Hepatocyte (in vitro differentiated cells): ENCODE data around the gene TRAF5. TPM values are rescaled to one million over a fixed set of nuclear protein-coding genes. Genes with fewer than 3 reads are reported as not detected.
"Not testable (repeated sequence)": the region's sequence is repeated elsewhere in the genome, so short reads cannot be mapped to it uniquely, and the experiment has no call there.

Experiments used
- DNase-seq: peaks from one replicate; pipeline ENCODE4 v3.0.0-alpha.2; 2016; ENCODE audit warnings: low spot score
- H2AFZ ChIP-seq: fragments of 200-600 bp; sonication (generic); 2 replicates; pipeline ENCODE4 v1.6.0; 2016; ENCODE audit warnings: antibody characterized with exemption, mild to moderate bottlenecking
- H3K27ac ChIP-seq: fragments of 200-600 bp; sonication (generic); 2 replicates; pipeline ENCODE4 v1.5.1; 2016; ENCODE audit warnings: mild to moderate bottlenecking
- H3K27me3 ChIP-seq: fragments of 200-600 bp; sonication (generic); 2 replicates; pipeline ENCODE4 v1.6.1; 2016
- H3K36me3 ChIP-seq: fragments of 200-600 bp; sonication (generic); replicated peaks from 2 replicates; pipeline ENCODE4 v1.5.1; 2016; ENCODE audit warnings: low read depth; ENCODE audit not compliant: insufficient read depth
- H3K4me1 ChIP-seq: fragments of 200-600 bp; sonication (generic); 2 replicates; pipeline ENCODE4 v1.5.1; 2016; ENCODE audit warnings: mild to moderate bottlenecking, moderate library complexity; ENCODE audit not compliant: insufficient read depth
- H3K4me2 ChIP-seq: fragments of 200-600 bp; sonication (generic); 2 replicates; pipeline ENCODE4 v1.6.0; 2016
- H3K4me3 ChIP-seq: fragments of 200-600 bp; sonication (generic); 2 replicates; pipeline ENCODE4 v1.5.1; 2016; ENCODE audit warnings: mild to moderate bottlenecking
- H3K79me2 ChIP-seq: fragments of 200-600 bp; sonication (generic); 2 replicates; pipeline ENCODE4 v1.6.0; 2017; ENCODE audit warnings: mild to moderate bottlenecking
- H3K9me2 ChIP-seq: fragments of 200-600 bp; sonication (generic); replicated peaks from 2 replicates; pipeline ENCODE4 v1.6.0; 2017; ENCODE audit warnings: mild to moderate bottlenecking; ENCODE audit not compliant: insufficient read depth
- H3K9me3 ChIP-seq: fragments of 200-600 bp; sonication (generic); 2 replicates; pipeline ENCODE4 v1.5.1; 2016; ENCODE audit warnings: low read depth, mild to moderate bottlenecking
- H4K20me1 ChIP-seq: fragments of 200-600 bp; sonication (generic); 2 replicates; pipeline ENCODE4 v1.6.0; 2016; ENCODE audit warnings: mild to moderate bottlenecking; ENCODE audit not compliant: insufficient read depth, poor library complexity, severe bottlenecking
- EZH2 ChIP-seq: fragments of 200-600 bp; sonication (generic); IDR thresholded peaks from 2 replicates; pipeline ENCODE4 v1.6.1; 2016; ENCODE audit warnings: antibody characterized with exemption, mild to moderate bottlenecking, borderline replicate concordance
- EZH2phosphoT487 ChIP-seq: fragments of 200-600 bp; sonication (generic); IDR thresholded peaks from one replicate; pipeline ENCODE4 v1.6.1; 2018; ENCODE audit warnings: antibody characterized with exemption, mild to moderate bottlenecking, low read depth, moderate library complexity; ENCODE audit not compliant: unreplicated experiment, severe bottlenecking
- WGBS: methylation state at CpG from one replicate; pipeline ENCODE4 v1.1.6; 2016; ENCODE audit warnings: low lambda C conversion rate; ENCODE audit errors: missing lambda C conversion rate; 5-methylcytosine and 5-hydroxymethylcytosine counted together
- polyA plus RNA-seq: library from polyadenylated mRNA; unstranded; fragments of >200 nt; fragmentation: Nextera tagmentation; extraction: Ambion mirVana; gene quantifications from 2 replicates; pipeline ENCODE4 v1.2.1, GENCODE V29; 2016
- total RNA-seq: library from RNA; depleted of rRNA; stranded (reverse); fragments of >200 nt; gene quantifications from 2 replicates; pipeline ENCODE4 v1.2.3, GENCODE V29; 2014
- TF ChIP-seq, protein P1 (sequence below): fragments of 200-600 bp; sonication (generic); IDR thresholded peaks from 2 replicates; pipeline ENCODE4 v1.5.1; 2016; ENCODE audit warnings: antibody characterized with exemption, mild to moderate bottlenecking; ENCODE audit not compliant: poor library complexity

The TRAF5 gene
- total and polyA plus RNA-seq, 2 experiments from 2014 or later, result 3.9 to 8.8 TPM

DNA sequence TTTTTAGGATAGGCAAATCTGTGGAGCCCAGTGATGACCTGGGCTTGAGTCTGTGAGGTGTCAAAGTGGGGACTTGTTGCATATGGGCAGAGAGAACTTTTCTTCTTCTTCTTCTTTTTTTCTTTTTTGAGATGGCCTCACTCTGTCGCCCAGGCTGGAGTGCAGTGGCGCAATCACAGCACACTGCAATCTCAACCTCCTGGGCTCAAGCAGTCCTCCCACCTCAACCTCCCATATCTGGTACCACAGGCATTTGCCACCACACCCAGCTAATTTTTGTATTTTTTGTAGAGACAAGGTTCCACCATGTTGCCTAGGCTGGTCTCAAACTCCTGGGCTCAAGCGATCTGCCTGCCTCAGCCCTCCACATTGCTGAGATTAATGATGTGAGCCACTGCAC, 85.0 kb downstream of the TRAF5 start:
- Histone ChIP-seq H3K9me2 (no peaks in the 10 kb centered on the region), H3K27ac (no peak overlapping the region), H3K4me2 (no peak overlapping the region), H3K9me3 (no peaks in the 10 kb centered on the region), H2AFZ (no peak overlapping the region), H3K36me3 (no peaks in the 10 kb centered on the region), H3K79me2 (no peaks in the 10 kb centered on the region), H4K20me1 (no peaks in the 10 kb centered on the region), H3K4me1 (peaks cover under 1% of the 10 kb centered on the region), H3K4me3 (no peak overlapping the region), H3K27me3 (no peaks in the 10 kb centered on the region)
- DNase-seq, result no peak
- 97% methylated on average over 3 of the region's 3 CpGs for WGBS
- TF ChIP-seq EZH2 (no peak), EZH2phosphoT487 (no peak)

DNA sequence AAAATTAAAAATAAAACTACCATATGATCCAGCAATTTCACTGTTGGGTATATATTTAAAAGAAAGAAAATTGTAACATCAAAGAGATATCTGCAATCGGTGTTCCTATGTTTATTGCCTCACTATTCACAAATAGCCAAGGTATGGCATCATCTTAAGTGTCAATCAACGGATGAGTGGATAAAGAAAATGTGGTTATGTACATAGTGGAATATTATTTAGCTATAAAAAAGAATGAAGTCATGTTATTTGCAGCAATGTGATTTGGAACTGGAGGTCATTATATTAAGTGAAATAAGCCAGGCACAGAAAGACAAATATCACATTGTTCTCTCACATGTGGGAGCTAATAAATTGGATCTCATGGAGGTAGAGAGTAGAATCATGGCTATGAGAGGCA, 89.1 kb downstream of the TRAF5 start:
- Histone ChIP-seq H3K27ac (peak overlapping the region; percentile 80), H3K9me3 (no peaks in the 10 kb centered on the region), H3K4me1 (peaks cover 6% of the 10 kb centered on the region), H3K4me3 (no peak overlapping the region), H3K9me2 (no peaks in the 10 kb centered on the region), H3K79me2 (no peaks in the 10 kb centered on the region), H4K20me1 (no peaks in the 10 kb centered on the region), H3K4me2 (peak overlapping the region; percentile 79), H2AFZ (peak overlapping the region; percentile 7), H3K27me3 (no peaks in the 10 kb centered on the region), H3K36me3 (no peaks in the 10 kb centered on the region)
- DNase-seq, result no peak
- 97% methylated on average over 2 of the region's 2 CpGs for WGBS
- TF ChIP-seq, protein P1, sequence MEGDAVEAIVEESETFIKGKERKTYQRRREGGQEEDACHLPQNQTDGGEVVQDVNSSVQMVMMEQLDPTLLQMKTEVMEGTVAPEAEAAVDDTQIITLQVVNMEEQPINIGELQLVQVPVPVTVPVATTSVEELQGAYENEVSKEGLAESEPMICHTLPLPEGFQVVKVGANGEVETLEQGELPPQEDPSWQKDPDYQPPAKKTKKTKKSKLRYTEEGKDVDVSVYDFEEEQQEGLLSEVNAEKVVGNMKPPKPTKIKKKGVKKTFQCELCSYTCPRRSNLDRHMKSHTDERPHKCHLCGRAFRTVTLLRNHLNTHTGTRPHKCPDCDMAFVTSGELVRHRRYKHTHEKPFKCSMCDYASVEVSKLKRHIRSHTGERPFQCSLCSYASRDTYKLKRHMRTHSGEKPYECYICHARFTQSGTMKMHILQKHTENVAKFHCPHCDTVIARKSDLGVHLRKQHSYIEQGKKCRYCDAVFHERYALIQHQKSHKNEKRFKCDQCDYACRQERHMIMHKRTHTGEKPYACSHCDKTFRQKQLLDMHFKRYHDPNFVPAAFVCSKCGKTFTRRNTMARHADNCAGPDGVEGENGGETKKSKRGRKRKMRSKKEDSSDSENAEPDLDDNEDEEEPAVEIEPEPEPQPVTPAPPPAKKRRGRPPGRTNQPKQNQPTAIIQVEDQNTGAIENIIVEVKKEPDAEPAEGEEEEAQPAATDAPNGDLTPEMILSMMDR, result no peak
- TF ChIP-seq EZH2phosphoT487, result no peak
- TF ChIP-seq EZH2, result no peak

DNA sequence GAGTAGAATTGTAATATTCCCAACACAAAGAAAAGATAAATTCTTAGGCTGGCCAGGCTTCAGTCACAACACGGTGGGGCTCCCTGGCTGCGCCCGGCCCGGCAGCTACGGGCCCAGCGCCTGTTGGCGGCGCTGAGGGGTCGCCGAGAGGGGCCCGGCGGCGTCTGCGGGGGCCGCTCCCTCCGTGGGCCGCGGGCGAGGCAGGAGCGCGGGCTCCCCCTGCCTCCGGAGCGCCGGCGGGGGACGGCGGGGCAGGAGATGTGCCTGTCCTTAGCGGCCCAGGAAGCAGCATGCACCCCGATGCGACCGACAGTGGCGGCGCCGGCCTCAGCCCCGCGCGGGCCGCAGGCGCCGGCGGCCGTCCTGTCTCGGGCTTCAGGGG, 89.6 kb downstream of the TRAF5 start:
- Histone ChIP-seq H3K4me2 (peak overlapping the region; percentile 79), H2AFZ (peak overlapping the region; percentile 7), H3K4me3 (peak overlapping the region; percentile 36), H3K27ac (peak overlapping the region; percentile 80)
- H3K79me2 ChIP-seq, H3K27me3 ChIP-seq, H3K36me3 ChIP-seq, H3K9me3 ChIP-seq, H3K9me2 ChIP-seq, H4K20me1 ChIP-seq, H3K4me1 ChIP-seq: not testable (repeated sequence)
- TF ChIP-seq, protein P1, result peak; percentile 14
- 19% methylated on average over 27 of the region's 43 CpGs for WGBS
- DNase-seq, result peak; percentile 56

DNA sequence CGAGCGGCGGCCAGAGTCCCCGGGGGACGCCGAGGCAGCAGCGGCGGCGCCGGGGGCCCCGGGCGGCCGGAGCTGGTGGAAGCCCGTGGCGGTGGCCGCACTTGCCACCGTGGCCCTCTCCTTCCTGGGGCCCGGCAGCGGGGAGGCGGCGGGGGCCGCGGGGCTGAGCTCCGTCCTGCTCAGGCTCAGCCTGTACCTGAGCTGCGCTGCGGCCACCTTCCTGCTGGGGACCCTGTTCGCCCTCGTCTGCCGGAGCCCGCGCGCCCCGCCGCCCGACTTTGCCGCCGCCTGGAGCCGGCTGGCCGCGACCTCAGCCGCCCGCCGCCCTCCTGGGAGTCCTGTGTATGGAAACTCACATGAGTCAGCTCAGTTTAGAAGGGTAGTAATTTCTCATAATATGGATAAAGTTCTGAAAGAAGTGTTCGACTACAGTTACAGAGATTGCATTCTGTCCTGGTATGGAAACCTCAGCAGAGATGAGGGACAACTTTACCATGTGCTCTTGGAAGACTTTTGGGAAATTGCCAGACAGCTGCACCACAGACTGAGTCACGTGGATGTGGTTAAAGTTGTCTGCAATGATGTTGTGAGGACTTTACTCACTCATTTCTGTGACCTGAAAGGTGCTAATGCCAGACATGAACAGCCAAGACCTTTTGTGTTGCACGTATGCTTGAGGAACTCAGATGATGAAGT, 90.1 kb downstream of the TRAF5 start:
- not testable (repeated sequence) for H3K4me1 ChIP-seq, H3K9me3 ChIP-seq, H3K27me3 ChIP-seq, H3K36me3 ChIP-seq, H4K20me1 ChIP-seq, H3K9me2 ChIP-seq, H3K79me2 ChIP-seq
- Histone ChIP-seq H3K4me2 (peak overlapping the region; percentile 79), H2AFZ (peak overlapping the region; percentile 76), H3K4me3 (peak overlapping the region; percentile 36), H3K27ac (peak overlapping the region; percentile 80)
- peak; percentile 66 for DNase-seq
- WGBS, result 45% methylated on average over 22 of the region's 46 CpGs
